Natural killer cell (primary cell): ENCODE measurements around the gene NKIRAS2. TPM values are rescaled to one million over a fixed set of nuclear protein-coding genes. Genes with fewer than 3 reads are reported as not detected.

Experiments
- ATAC-seq, 3 donors: fragments of 150-1000 bp in 2 of 3; fragments of 200-7000 bp in 1 of 3; cut with Tn5 transposase; 1 replicate in 1 of 3; 2 replicates in 2 of 3; pipeline ENCODE4 v1.10.0; 2021; ENCODE audit warnings: mild to moderate bottlenecking in 2 of 3, moderate library complexity in 2 of 3
- DNase-seq, 2 donors: peaks; one replicate each; pipeline versions ENCODE4 v3.0.0 to v3.0.0-alpha.2; 2013 to 2021; ENCODE audit warnings: mixed read lengths in 1 of 2
- H3K27ac ChIP-seq: one replicate; pipeline ENCODE4 v1.5.1; 2013; ENCODE audit warnings: mild to moderate bottlenecking, low read length
- H3K27me3 ChIP-seq: one replicate; pipeline ENCODE4 v1.6.1; 2013; ENCODE audit warnings: low read length; ENCODE audit not compliant: control insufficient read depth, insufficient read depth
- H3K36me3 ChIP-seq: one replicate; pipeline ENCODE4 v1.6.1; 2013; ENCODE audit warnings: low read length; ENCODE audit not compliant: control insufficient read depth, insufficient read depth
- H3K4me1 ChIP-seq: one replicate; pipeline ENCODE4 v1.6.1; 2013; ENCODE audit warnings: low read length; ENCODE audit not compliant: control insufficient read depth, insufficient read depth
- H3K4me3 ChIP-seq: one replicate; pipeline ENCODE4 v1.5.1; 2013; ENCODE audit warnings: low read length
- H3K9me3 ChIP-seq: one replicate; pipeline ENCODE4 v1.6.1; 2013; ENCODE audit warnings: low read length; ENCODE audit not compliant: control insufficient read depth, insufficient read depth
- H3K27ac Mint-ChIP-seq, 2 donors: one replicate each; pipeline ENCODE4 v1.8.0; 2022; ENCODE audit warnings: mild to moderate bottlenecking in 2 of 2, mixed read lengths in 2 of 2, moderate library complexity in 1 of 2
- H3K27me3 Mint-ChIP-seq, 2 donors: one replicate each; pipeline ENCODE4 v1.8.0; 2022; ENCODE audit warnings: low read depth in 2 of 2, mixed read lengths in 2 of 2
- H3K36me3 Mint-ChIP-seq: one replicate; pipeline ENCODE4 v1.8.0; 2022; ENCODE audit warnings: mixed read lengths
- H3K4me1 Mint-ChIP-seq, 2 donors: one replicate each; pipeline ENCODE4 v1.8.0; 2022; ENCODE audit warnings: mixed read lengths in 2 of 2
- H3K4me3 Mint-ChIP-seq: one replicate; pipeline ENCODE4 v1.8.0; 2022; ENCODE audit warnings: mild to moderate bottlenecking, moderate library complexity, mixed read lengths
- H3K9me3 Mint-ChIP-seq, 2 donors: one replicate each; pipeline ENCODE4 v1.8.0; 2022; ENCODE audit warnings: mixed read lengths in 2 of 2
- CTCF ChIP-seq: fragments of 200-600 bp; IDR thresholded peaks from one replicate; pipeline ENCODE4 v1.8.0; 2022; ENCODE audit warnings: antibody characterized with exemption
- WGBS: methylation state at CpG from one replicate; pipeline ENCODE4 v1.1.7; 2013; ENCODE audit warnings: missing lambda C conversion rate; ENCODE audit not compliant: insufficient coverage; 5-methylcytosine and 5-hydroxymethylcytosine counted together
- intact Hi-C: fragments of 100-400 bp; cut with micrococcal nuclease; formaldehyde crosslinking; loops from one replicate; pipeline ENCODE4 v1.14.2; 2022
- total RNA-seq, 4 donors: library from RNA; stranded (reverse); fragments of 120-200 nt in 1 of 4; gene quantifications; one replicate each; pipeline versions ENCODE4 v1.2.3 to v1.2.4, GENCODE V29; 2013 to 2022

The NKIRAS2 gene
- total RNA-seq = 10 to 100 TPM; 17.5 to 20.9 (median 19.3) TPM
- total RNA-seq (2013) = 17.8 TPM

- Histone ChIP-seq H3K27ac (peak within 1 kb of the TSS; percentile 65), H3K36me3 (peaks cover 18% of the 10 kb centered on the region), H3K9me3 (no peaks in the 10 kb centered on the region), H3K27me3 (no peaks in the 10 kb centered on the region), H3K4me1 (peaks cover 59% of the 10 kb centered on the region), H3K4me3 (peak within 1 kb of the TSS; percentile 83)
- peak; percentile 92 for TF ChIP-seq CTCF
- Mint-ChIP-seq H3K9me3 (peaks cover 0 to 2% of the 10 kb centered on the region in 2 donors), H3K27me3 (no peaks in the 10 kb centered on the region), H3K4me3 (peak within 1 kb of the TSS; percentile 99), H3K4me1 (peaks cover 70 to 72% of the 10 kb centered on the region in 2 donors), H3K36me3 (no peaks in the 10 kb centered on the region), H3K27ac (peak within 1 kb of the TSS; percentile 96 to 99)
- peak; percentile 84 to 94 for DNase-seq
- intact Hi-C loops = no loop called here
- ATAC-seq = peak; percentile 75 to 91 (median 79)
- WGBS = 8% methylated on average over 49 of the region's 49 CpGs
Measured at GRCh38 chr17:42019509-42020404, at the start of gene NKIRAS2. Gene NKIRAS2 (plus strand): TSS chr17:42020090. CDS start chr17:42021578, 1,488 bp downstream.

GRCh38 chr17:41970901-41971331, 49.0 kb upstream of the NKIRAS2 start:
- Mint-ChIP-seq H3K4me3 (no peak overlapping the region), H3K9me3 (no peaks in the 10 kb centered on the region), H3K27ac (peak overlapping the region in 1 of 2 donors; percentile 27), H3K4me1 (peaks cover 26 to 42% of the 10 kb centered on the region in 2 donors), H3K36me3 (no peaks in the 10 kb centered on the region), H3K27me3 (no peaks in the 10 kb centered on the region)
- Histone ChIP-seq H3K4me1 (peaks cover 49% of the 10 kb centered on the region), H3K36me3 (peaks cover 43% of the 10 kb centered on the region), H3K4me3 (no peak overlapping the region), H3K27me3 (no peaks in the 10 kb centered on the region), H3K27ac (no peak overlapping the region), H3K9me3 (no peaks in the 10 kb centered on the region)
- intact Hi-C loops = no loop called here
- no peak for TF ChIP-seq CTCF
- WGBS = 79% methylated on average over 4 of the region's 5 CpGs
- ATAC-seq (no peak), DNase-seq (no peak)

GRCh38 chr17:41971721-41972523, 48.0 kb upstream of the NKIRAS2 start:
- ATAC-seq (no peak), DNase-seq (no peak)
- H3K4me1 ChIP-seq = peaks cover 46% of the 10 kb centered on the region
- Mint-ChIP-seq H3K4me1 (peaks cover 26 to 41% of the 10 kb centered on the region in 2 donors), H3K9me3 (no peaks in the 10 kb centered on the region), H3K36me3 (no peaks in the 10 kb centered on the region), H3K27ac (peak overlapping the region; percentile 87 to 88), H3K4me3 (peak overlapping the region; percentile 47), H3K27me3 (no peaks in the 10 kb centered on the region)
- no peaks in the 10 kb centered on the region for H3K9me3 ChIP-seq
- peak overlapping the region; percentile 77 for H3K27ac ChIP-seq
- intact Hi-C loops = no loop called here
- no peaks in the 10 kb centered on the region for H3K27me3 ChIP-seq
- no peak for TF ChIP-seq CTCF
- peaks cover 53% of the 10 kb centered on the region for H3K36me3 ChIP-seq
- 89% methylated on average over 18 of the region's 18 CpGs for WGBS
- no peak overlapping the region for H3K4me3 ChIP-seq
